Panc1 (cell line): ENCODE data around the gene CCDC141.

Experiments
- CTCF ChIP-seq: fragments of 450-650 bp; IDR thresholded peaks from 2 replicates; pipeline ENCODE4 v1.5.1; 2017; ENCODE audit warnings: mild to moderate bottlenecking
- POLR2AphosphoS5 ChIP-seq: IDR thresholded peaks from 2 replicates; pipeline ENCODE4 v1.6.1; 2012; ENCODE audit warnings: mild to moderate bottlenecking, low read depth, low read length, moderate library complexity
- REST ChIP-seq, 2 experiments: IDR thresholded peaks; 2 replicates each; pipeline ENCODE4 v1.6.1; 2011 to 2012; ENCODE audit warnings: low read depth in 2 of 2, control low read depth in 1 of 2, low read length in 1 of 2, mild to moderate bottlenecking in 1 of 2, moderate library complexity in 1 of 2; ENCODE audit not compliant: insufficient read depth in 1 of 2
- SIN3A ChIP-seq: IDR thresholded peaks from 2 replicates; pipeline ENCODE4 v1.6.1; 2012; ENCODE audit warnings: low read depth, mild to moderate bottlenecking, low read length, moderate library complexity, borderline replicate concordance; ENCODE audit not compliant: insufficient read depth
- TCF7L2 ChIP-seq: IDR thresholded peaks from 2 replicates; pipeline ENCODE4 v1.6.1; 2011; ENCODE audit warnings: mild to moderate bottlenecking, low read depth, low read length, inconsistent platforms

GRCh38 chr2:178892751-178893625, 156.9 kb downstream of the CCDC141 start:
- TF ChIP-seq CTCF (no peak), POLR2AphosphoS5 (no peak), SIN3A (no peak), REST (IDR thresholded peaks at IDR 0.05; ENCODE audit: insufficient read depth in 1 of 2, low read depth in 2 of 2, low read length in 1 of 2) (no peak), TCF7L2 (no peak)
